GM19240 (cell line): Measurements from ENCODE around the gene DRC7.
"Not testable (repeated sequence)": the region's sequence is repeated elsewhere in the genome, so short reads cannot be mapped to it uniquely, and the experiment has no call there.

Source experiments
- DNase-seq: peaks from one replicate; pipeline ENCODE4 v3.0.0; 2011; ENCODE audit warnings: low spot score; ENCODE audit not compliant: insufficient read length

DRC7 gene

DNA sequence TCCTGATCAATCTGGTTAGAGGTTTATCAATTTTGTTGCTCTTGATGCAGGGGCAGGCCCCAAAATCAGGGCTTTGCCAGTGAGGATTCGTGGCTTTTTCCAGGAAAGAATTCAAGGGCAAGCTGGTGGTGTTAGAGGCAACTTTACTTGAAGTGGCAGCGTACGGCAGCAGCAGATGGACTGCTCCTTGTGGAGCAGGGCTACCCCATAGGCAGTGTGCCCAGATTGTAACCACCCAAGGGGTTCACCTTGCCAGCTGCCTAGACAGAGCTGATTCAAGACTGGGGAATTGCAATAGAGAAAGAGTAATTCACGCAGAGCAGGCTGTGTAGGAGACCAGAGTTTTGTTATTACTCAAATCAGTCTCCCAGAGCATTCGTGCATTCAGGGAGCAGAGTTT is 16.7 kb downstream of the DRC7 start:
- no peak for DNase-seq

DNA sequence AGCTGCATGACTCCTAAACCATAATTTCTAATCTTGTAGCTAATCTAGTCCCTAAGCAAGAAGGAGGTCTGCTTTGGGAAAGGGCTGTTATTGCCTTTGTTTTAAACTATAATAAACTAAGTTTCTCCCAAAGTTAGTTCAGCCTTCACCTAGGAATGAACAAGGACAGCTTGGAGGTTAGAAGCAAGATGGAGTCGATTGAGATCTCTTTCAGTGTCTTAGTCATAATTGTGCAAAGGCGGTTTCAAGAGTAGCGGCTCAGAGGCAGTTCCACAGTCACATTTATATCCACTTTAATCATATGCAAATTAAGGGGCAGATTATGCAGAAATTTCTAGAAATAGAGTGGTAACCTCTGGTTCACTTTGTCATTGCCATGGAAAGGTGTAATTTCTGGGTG is 17.4 kb downstream of the DRC7 start:
- DNase-seq = no peak

DNA sequence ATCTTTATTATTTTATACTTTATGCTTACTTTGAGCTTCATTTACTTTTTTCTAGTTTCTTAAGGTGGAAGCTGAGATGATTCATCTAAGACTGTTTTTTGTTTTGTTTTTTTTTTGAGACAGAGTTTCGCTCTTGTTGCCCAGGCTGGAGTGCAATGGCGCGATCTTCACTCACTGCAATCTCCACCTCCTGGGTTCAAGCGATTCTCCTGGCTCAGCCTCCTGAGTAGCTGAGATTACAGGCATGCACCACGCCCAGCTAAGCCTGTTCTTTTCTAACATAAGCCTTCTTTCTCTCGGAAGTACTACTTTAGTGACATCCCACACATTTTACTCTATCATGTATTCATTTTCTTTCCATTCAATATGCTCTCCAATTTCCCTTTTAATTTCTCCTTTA is 18.0 kb downstream of the DRC7 start:
- not testable (repeated sequence) for DNase-seq

DNA sequence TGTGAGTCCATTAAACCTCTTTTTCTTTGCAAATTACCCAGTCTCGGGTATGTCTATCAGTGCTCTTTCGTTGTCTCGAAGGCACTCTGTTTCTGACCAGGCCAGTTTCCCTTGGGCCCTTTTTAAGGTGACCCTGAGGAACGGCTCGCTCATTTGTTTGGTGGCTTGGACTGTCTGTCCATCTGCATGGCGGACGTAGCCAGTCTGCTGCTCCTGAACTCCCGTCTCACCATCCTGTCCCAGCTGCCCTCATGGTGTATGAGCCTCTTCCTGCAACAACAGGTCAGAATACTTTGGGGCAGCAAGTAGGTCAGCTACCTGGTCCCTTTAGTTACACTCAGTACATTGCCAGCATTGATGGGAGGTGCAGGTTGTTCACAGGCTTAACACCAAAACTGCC is 19.0 kb downstream of the DRC7 start:
- no peak for DNase-seq

DNA sequence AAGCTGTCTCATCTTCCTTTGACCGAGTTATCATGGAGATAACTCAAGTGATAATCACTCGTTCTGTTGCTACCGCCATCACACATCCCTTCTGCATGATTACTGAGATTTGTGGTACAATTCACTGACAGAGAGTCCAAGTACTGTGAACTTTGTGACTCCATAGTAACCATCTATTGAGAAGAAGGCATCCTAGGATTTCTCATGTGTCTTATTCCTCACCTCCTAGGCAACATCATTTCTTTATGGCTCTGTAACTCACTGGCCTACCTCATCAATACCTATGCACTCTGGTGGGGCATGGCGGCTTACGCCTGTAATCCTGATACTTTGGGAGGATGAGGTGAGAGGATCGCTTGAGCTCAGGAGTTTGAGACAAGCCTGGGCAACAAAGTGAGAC is 19.4 kb downstream of the DRC7 start:
- DNase-seq = no peak

DNA sequence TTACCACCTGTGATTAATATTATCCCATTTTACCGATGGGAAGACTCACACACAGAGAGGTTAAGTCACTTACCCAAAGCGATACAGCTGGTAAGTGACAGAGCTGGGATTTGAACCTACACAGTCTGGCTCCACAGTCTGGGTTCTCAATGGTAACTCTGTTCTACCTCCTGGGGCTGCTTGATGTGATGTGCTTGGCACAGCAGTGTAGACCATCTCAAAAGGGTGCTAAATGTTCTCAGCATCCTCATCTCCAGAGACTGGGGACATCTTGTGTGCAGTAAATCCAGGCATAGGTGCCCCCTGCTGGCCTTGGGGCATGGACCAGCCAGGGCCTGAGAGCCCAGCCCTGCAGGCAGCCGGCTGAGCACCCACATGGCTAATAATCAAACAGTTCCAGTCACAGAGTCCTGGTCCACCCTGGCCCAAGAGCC is 25.6 kb downstream of the DRC7 start:
- no peak for DNase-seq

DNA sequence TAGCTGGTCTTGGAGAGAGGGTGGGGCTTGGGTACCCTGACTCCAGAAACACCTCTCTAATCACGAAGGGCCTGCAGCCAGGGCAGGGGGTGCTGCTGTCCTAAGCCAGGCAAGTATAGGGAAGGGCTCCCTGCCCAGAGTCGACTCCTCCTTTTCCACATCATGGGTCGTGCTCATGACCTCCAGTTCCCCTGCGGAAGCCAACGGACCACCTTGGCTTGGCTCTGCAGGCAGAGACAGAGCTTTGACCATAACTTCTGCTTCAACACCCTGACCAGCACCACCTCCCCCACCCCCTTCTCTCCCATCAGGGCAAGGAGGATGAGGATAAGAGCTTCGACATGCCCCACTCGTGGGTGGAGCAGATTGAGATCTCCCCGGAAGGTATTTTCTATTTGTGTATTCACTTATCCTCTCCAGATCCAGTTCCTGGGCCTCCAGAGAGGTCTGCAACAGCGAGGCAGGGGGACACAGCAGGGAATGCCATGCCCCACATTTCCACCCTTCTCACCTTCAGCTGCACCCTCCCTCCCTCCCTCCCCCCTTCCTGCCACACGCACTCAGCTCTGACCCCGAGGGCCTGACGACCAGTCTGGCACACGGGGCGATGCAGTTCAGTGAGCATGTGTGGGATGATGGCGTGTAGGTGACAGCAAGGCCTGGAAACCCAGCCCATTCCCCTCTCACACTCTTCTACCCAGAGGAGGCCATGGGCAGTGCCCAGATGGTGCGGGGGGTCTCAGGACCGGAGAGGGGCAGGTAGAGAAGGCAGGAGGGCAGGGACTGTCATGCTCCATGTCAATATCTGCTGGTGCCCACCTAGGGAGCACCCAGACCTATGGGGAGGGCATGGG is 27.0 kb downstream of the DRC7 start:
- no peak for DNase-seq

DNA sequence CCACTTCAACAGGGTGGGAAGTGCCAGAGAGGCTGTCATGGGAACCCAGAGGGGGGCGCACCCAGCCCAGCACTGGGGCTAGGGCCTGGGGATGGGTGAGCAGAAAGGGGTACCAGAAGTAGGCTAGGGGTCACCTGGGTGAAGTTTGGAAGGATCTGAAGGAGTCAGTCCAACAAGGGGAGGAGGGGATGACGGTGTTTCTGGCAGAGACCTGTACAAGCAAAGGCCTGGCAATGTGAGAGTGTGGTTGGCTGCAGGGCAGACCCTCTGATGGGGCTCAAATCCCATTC is 27.5 kb downstream of the DRC7 start:
- no peak for DNase-seq

DNA sequence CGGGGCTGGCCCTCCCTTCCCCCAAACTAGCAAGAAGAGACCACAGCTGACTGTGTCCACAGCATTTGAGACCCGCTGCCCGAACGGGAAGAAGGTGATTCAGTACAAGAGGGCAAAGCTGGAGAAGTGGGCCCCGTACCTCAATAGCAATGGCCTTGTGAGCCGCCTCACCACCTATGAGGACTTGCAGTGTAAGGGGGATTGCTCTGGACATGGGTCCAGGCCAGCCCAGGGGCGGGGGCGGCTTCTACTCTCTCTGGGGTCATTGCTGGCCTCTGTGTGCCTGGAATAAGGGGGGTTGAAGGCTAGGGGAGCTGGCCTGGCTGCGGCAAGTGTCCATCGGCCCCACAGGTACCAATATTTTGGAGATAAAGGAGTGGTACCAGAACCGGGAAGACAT is 28.0 kb downstream of the DRC7 start:
- DNase-seq = no peak

DNA sequence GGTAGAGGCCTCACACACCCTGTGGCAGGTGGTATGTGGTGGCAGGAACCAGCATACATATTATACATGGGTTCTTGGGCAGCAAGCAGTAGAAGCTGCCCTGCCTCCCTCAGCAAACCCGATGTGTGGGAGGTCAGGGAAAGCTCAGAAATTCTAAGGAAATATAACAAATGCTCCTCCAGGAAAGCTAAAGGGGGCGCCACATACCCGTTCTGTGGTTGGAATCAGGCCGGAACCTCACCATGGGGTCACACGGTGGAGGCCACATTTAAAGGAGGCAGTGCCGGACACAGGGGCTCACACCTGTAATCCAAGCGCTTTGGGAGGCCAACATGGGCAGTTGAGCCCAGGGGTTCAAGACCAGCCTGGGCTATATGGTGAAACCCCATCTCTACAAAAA is 28.6 kb downstream of the DRC7 start:
- DNase-seq = no peak

DNA sequence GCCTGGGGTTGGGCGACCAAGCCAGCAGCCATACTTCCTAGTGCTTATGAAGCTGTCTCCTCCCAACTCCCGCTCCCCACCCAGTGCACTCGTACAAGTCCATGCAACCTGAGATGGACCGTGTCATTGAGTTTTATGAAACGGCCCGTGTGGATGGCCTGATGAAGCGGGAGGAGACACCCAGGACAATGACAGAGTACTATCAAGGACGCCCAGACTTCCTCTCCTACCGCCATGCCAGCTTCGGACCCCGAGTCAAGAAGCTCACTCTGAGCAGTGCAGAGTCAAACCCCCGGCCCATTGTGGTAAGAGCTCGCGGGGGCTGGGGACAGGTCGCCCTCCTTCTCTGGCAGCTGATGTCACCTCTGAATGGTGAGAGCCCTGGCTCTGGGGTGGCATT is 29.9 kb downstream of the DRC7 start:
- no peak for DNase-seq

DNA sequence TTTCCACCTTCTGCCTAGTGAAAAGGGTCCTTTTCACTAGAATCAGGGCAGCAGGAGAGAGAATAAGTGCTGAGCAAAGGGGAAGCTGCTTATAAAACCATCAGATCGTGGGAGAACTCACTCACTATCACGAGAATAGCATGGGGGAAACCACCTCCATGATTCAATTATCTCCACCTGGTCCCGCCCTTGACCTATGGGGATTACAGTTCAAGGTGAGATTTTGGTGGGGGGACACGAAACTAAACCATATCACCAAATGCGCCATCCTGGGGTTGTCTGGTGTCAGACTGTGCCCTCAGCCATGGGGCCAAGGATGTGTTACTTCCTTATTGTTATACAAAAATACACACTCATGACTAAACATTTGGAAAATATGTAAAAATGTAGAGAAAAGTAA is 30.5 kb downstream of the DRC7 start:
- DNase-seq = no peak

DNA sequence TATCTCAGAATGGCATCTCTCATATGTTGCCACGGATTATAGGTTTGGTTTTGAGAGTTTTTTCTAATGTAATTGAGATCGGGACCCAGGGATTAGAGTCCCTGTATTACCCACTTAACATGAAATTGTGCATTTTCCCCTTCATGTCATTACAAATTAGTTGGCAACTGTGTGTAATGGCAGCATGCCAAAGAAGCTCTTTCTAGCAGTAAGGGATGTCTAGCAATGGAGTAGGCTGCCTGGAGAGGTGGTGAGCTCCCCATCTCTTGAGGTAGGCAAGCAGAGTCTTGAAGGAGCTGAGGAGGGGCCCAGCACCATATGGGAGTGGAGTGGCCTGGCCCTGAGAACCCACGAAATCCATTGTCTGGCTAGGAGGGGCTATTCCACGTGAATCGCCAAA is 30.9 kb downstream of the DRC7 start:
- no peak for DNase-seq

DNA sequence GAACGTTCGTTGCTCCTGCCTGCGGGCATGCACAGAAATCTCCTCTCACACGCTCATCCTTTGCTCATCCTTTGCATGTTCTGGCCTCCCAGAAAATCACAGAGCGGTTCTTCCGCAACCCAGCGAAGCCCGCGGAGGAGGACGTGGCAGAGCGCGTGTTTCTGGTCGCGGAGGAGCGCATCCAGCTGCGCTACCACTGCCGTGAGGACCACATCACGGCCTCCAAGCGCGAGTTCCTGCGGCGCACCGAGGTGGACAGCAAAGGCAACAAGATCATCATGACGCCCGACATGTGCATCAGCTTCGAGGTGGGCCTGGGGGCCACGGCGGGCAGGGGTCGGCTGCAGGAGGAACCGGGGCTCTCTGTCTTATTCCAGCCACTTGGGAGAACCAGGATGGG is 31.4 kb downstream of the DRC7 start:
- no peak for DNase-seq

DNA sequence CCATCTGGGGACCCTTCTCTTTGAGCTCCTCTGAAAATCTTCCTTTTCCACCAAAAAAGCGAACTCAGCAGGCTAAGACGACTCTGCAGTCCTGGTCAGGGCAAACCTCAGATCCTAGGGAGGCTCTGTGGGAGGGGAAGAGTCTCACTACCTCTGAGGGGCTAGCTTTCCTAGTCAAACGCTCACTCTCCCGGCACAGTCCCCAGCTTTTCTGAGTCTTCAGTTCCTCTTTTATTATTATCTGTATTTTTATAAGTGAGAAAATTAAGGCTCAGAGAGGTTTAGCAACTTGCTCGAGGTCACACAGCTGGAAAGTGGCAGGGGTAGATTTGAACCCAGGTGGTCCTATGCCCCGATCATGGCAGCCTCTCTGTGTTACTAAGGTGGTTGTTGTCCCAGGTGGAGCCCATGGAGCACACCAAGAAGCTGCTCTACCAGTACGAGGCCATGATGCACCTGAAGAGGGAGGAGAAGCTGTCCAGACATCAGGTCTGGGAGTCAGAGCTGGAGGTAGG is 31.9 kb downstream of the DRC7 start:
- no peak for DNase-seq

DNA sequence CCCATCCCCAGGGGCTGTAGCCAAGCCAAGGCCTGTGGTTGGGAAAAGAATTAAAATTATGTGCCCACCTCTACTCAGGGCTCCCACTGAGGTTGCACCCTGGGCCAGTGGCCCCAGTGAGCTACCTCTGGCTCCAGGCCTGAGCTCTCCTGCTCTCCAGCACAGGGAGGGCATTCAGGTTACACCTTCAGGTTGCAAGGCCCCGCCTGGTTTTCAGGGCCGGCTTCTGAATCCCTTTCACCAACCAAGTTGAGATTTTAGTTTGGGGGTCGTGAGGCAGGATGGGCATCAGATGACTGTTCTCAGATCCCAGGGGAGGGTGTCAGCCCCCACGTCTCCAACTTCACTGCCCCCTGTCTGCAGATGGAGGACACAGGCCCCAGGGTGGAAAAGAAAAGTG is 33.0 kb downstream of the DRC7 start:
- DNase-seq = no peak

DNA sequence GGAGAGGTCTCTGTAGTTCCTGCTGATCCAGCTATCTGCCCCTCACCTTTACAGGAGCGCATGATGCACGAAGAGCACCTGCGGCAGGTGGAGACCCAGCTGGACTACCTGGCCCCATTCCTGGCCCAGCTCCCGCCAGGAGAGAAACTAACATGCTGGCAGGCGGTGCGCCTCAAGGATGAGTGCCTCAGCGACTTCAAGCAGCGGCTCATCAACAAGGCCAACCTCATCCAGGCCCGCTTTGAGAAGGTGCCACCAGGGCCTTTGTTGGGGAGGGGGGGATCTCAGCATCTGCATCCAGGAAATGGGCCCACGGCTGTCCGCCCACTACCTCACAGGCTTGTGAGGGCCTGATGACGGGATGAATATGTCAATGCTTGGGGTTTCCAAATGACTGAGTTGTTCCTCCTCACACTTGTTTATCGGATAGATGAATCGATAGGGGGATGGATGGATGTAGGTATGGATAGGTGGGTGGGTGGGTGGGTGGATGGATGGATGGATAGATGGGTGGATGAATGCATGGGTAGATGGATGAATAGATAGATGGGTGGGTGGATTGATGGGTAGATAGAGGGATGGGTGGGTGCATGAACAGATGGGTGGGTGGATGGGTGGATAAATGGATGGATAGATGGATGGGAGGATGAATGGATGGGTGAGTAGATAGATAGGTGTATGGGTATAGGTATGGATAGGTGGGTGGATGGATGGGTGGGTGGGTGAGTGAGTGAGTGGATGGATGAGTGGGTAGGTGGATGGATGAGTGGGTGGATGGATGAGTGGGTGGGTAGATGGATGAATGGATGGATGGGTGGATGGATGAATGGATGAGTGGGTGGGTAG is 34.0 kb downstream of the DRC7 start:
- no peak for DNase-seq

DNA sequence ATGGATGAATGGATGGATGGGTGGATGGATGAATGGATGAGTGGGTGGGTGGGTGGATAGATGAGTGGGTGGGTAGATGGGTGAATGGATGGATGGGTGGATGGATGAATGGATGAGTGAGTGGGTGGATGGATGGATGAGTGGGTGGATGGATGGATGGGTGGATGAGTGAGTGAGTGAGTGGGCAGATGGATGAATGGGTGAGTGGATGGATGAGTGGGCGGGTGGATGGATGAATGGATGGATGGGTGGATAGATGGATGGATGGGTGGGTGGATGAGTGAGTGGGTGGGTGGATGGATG is 34.5 kb downstream of the DRC7 start:
- no peak for DNase-seq

DNA sequence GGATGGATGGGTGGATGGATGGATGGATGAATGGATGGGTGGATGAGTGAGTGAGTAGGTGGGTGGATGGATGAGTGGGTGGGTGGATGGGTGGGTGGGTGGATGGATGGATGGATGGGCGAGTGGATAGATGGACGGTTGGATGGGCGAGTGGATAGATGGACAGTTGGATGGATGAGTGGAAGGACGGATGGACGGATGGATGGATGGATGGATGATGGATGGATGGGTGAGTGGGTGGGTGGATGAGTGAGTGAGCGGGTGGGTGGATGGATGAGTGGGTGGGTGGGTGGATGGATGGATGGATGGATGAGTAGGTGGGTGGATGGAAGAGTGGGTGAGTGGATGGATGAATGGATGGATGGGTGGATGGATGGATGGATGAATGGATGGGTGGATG is 35.2 kb downstream of the DRC7 start:
- DNase-seq = not testable (repeated sequence)

DNA sequence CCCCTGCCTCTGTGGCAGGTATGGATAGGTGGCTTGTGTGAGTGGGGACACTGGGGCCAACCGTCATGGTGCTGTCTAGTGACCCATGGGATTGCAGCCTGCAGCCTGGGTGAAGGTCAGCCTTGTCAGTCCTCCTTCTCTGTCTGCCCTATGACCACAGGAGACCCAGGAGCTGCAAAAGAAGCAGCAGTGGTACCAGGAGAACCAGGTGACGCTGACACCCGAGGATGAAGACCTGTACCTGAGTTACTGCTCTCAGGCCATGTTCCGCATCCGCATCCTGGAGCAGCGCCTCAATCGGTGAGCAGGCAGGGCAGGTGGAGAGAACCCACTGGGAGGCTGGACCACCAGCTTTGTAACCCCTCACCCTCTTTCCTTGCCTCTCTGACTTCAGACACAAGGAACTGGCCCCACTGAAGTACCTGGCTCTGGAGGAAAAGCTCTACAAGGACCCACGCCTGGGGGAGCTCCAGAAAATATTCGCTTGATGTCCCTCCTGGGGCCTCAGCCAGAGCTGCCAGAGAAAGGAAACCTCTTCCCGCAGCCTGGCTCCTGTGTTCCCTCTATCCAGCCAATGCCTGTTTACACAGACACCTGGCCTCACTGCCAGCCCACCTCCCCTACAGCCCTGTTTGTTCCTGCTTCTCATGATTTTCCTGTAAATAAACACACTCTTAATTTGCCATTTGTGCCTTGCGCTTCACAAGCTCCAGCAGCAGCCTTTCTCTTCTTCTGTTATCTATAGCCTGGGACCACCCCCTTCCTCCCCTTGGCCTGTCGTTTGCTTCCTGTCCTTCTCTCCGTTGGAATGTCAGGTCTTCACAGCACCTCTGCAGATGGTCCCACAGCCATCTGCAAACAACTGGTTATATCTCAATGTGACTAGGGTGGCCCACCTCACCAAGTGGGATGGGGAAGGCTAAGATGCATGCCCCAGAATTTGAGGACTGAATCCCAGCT is 36.4 kb downstream of the DRC7 start:
- DNase-seq = no peak

DNA sequence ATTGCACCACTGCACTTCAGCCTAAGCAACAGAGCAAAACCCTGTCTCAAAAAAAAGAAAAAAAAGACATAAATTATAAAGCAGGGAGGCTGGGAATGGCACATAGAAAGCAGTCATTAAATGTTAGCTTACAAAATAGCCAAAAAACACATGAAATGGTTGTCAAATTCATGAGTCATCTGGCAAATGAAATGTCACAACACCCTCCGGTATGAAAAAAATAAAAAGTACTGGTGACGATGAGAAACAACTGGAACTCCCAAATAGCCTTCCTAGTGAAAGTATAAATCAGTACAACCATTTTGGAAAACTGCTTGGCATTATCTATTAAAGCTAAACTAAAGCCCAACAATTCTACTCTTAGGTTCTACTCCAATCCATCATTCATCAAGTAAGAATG is 37.4 kb downstream of the DRC7 start:
- DNase-seq = no peak

DNA sequence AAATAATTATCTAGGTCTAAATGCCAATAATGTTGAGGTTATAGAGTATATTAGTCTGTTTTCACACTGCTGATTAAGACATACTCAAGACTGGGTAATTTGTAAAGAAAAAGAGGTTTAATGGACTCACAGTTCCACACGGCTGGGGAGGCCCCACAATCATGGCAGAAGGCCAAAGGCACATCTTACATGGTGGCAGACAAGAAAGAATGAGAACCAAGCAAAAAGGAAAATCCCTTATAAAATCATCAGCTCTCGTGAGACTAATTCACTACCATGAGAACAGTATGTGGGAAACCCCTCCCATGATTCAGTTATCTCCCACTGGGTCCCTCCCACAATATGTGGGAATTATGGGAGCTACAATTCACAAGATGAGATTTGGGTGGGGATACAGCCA is 38.1 kb downstream of the DRC7 start:
- DNase-seq = no peak
